ENCODE data around the gene ROR2. TPM values are rescaled to one million over a fixed set of nuclear protein-coding genes. Genes with fewer than 3 reads are reported as not detected.

The ROR2 gene
- polyA plus RNA-seq, 2 donors = 1.7 to 3.6 TPM

GRCh38 chr9:91783411-91783810 lies 166.6 kb downstream of the ROR2 start:
- 59 to 64% methylated on average over 6 of the region's 6 CpGs for WGBS, 2 donors
- H3K27ac ChIP-seq (ENCODE audit: low read depth in 2 of 2, low read length in 1 of 2) = peak overlapping the region in 1 of 2 donors; percentile 23
- H3K9me3 ChIP-seq (ENCODE audit: control insufficient read depth in 2 of 2, insufficient read depth in 1 of 2, low read depth in 1 of 2, low read length in 1 of 2) = no peaks in the 10 kb centered on the region
- no peaks in the 10 kb centered on the region for H3K36me3 ChIP-seq (ENCODE audit: control insufficient read depth in 2 of 2, insufficient read depth in 2 of 2, low read length in 1 of 2)
- H3K4me1 ChIP-seq (ENCODE audit: control insufficient read depth in 2 of 2, insufficient read depth in 2 of 2, low read length in 1 of 2) = no peaks in the 10 kb centered on the region
- H3K27me3 ChIP-seq (ENCODE audit: control insufficient read depth in 1 of 2, insufficient read depth in 2 of 2, low read length in 2 of 2) = no peaks in the 10 kb centered on the region
- H3K4me3 ChIP-seq (ENCODE audit: low read depth in 1 of 2, low read length in 2 of 2) = no peak overlapping the region

GRCh38 chr9:91782708-91783214 lies 167.3 kb downstream of the ROR2 start:
- 85 to 86% methylated on average over 5 of the region's 5 CpGs for WGBS, 2 donors
- Histone ChIP-seq H3K27ac (ENCODE audit: low read depth in 2 of 2, low read length in 1 of 2) (no peak overlapping the region), H3K27me3 (ENCODE audit: control insufficient read depth in 1 of 2, insufficient read depth in 2 of 2, low read length in 2 of 2) (no peaks in the 10 kb centered on the region)

GRCh38 chr9:91781906-91782305 lies 168.1 kb downstream of the ROR2 start:
- 83 to 90% methylated on average over 3 of the region's 3 CpGs for WGBS, 2 donors
- Histone ChIP-seq H3K4me3 (ENCODE audit: low read depth in 1 of 2, low read length in 2 of 2) (no peak overlapping the region), H3K4me1 (ENCODE audit: control insufficient read depth in 2 of 2, insufficient read depth in 2 of 2, low read length in 1 of 2) (peaks cover 0 to 3% of the 10 kb centered on the region in 2 donors), H3K27ac (ENCODE audit: low read depth in 2 of 2, low read length in 1 of 2) (peak overlapping the region in 1 of 2 donors; percentile 26), H3K27me3 (ENCODE audit: control insufficient read depth in 1 of 2, insufficient read depth in 2 of 2, low read length in 2 of 2) (no peaks in the 10 kb centered on the region), H3K9me3 (ENCODE audit: control insufficient read depth in 2 of 2, insufficient read depth in 1 of 2, low read depth in 1 of 2, low read length in 1 of 2) (no peaks in the 10 kb centered on the region), H3K36me3 (ENCODE audit: control insufficient read depth in 2 of 2, insufficient read depth in 2 of 2, low read length in 1 of 2) (no peaks in the 10 kb centered on the region)

More at GRCh38 chr9:91782708-91783214, 167.3 kb downstream of the ROR2 start:
- H3K9me3 ChIP-seq (ENCODE audit: control insufficient read depth in 2 of 2, insufficient read depth in 1 of 2, low read depth in 1 of 2, low read length in 1 of 2) = no peaks in the 10 kb centered on the region
- H3K4me3 ChIP-seq (ENCODE audit: low read depth in 1 of 2, low read length in 2 of 2) = no peak overlapping the region
- H3K36me3 ChIP-seq (ENCODE audit: control insufficient read depth in 2 of 2, insufficient read depth in 2 of 2, low read length in 1 of 2) = no peaks in the 10 kb centered on the region
- H3K4me1 ChIP-seq (ENCODE audit: control insufficient read depth in 2 of 2, insufficient read depth in 2 of 2, low read length in 1 of 2) = peaks cover 0 to 3% of the 10 kb centered on the region in 2 donors

GRCh38 chr9:91781116-91781515 lies 168.9 kb downstream of the ROR2 start:
- Histone ChIP-seq H3K9me3 (ENCODE audit: control insufficient read depth in 2 of 2, insufficient read depth in 1 of 2, low read depth in 1 of 2, low read length in 1 of 2) (no peaks in the 10 kb centered on the region), H3K36me3 (ENCODE audit: control insufficient read depth in 2 of 2, insufficient read depth in 2 of 2, low read length in 1 of 2) (no peaks in the 10 kb centered on the region), H3K27me3 (ENCODE audit: control insufficient read depth in 1 of 2, insufficient read depth in 2 of 2, low read length in 2 of 2) (no peaks in the 10 kb centered on the region), H3K27ac (ENCODE audit: low read depth in 2 of 2, low read length in 1 of 2) (no peak overlapping the region), H3K4me1 (ENCODE audit: control insufficient read depth in 2 of 2, insufficient read depth in 2 of 2, low read length in 1 of 2) (peaks cover 0 to 3% of the 10 kb centered on the region in 2 donors), H3K4me3 (ENCODE audit: low read depth in 1 of 2, low read length in 2 of 2) (no peak overlapping the region)
- 80 to 84% methylated on average over 10 of the region's 10 CpGs for WGBS, 2 donors

GRCh38 chr9:91778031-91778430 lies 172.0 kb downstream of the ROR2 start:
- H3K27ac ChIP-seq (ENCODE audit: low read depth in 2 of 2, low read length in 1 of 2) = no peak overlapping the region
- H3K36me3 ChIP-seq (ENCODE audit: control insufficient read depth in 2 of 2, insufficient read depth in 2 of 2, low read length in 1 of 2) = no peaks in the 10 kb centered on the region
- no peaks in the 10 kb centered on the region for H3K27me3 ChIP-seq (ENCODE audit: control insufficient read depth in 1 of 2, insufficient read depth in 2 of 2, low read length in 2 of 2)
- peaks cover 0 to 4% of the 10 kb centered on the region in 2 donors for H3K4me1 ChIP-seq (ENCODE audit: control insufficient read depth in 2 of 2, insufficient read depth in 2 of 2, low read length in 1 of 2)
- WGBS, 2 donors = 94 to 96% methylated on average over 10 of the region's 10 CpGs
- H3K9me3 ChIP-seq (ENCODE audit: control insufficient read depth in 2 of 2, insufficient read depth in 1 of 2, low read depth in 1 of 2, low read length in 1 of 2) = no peaks in the 10 kb centered on the region
- H3K4me3 ChIP-seq (ENCODE audit: low read depth in 1 of 2, low read length in 2 of 2) = no peak overlapping the region

GRCh38 chr9:91777292-91777830 lies 172.7 kb downstream of the ROR2 start:
- Histone ChIP-seq H3K4me3 (ENCODE audit: low read depth in 1 of 2, low read length in 2 of 2) (no peak overlapping the region), H3K4me1 (ENCODE audit: control insufficient read depth in 2 of 2, insufficient read depth in 2 of 2, low read length in 1 of 2) (peaks cover 0 to 6% of the 10 kb centered on the region in 2 donors), H3K27ac (ENCODE audit: low read depth in 2 of 2, low read length in 1 of 2) (no peak overlapping the region), H3K9me3 (ENCODE audit: control insufficient read depth in 2 of 2, insufficient read depth in 1 of 2, low read depth in 1 of 2, low read length in 1 of 2) (no peaks in the 10 kb centered on the region), H3K36me3 (ENCODE audit: control insufficient read depth in 2 of 2, insufficient read depth in 2 of 2, low read length in 1 of 2) (no peaks in the 10 kb centered on the region), H3K27me3 (ENCODE audit: control insufficient read depth in 1 of 2, insufficient read depth in 2 of 2, low read length in 2 of 2) (no peaks in the 10 kb centered on the region)
- 59 to 74% methylated on average over 4 of the region's 4 CpGs for WGBS, 2 donors

- peaks cover 3 to 9% of the 10 kb centered on the region in 2 donors for H3K4me1 ChIP-seq (ENCODE audit: control insufficient read depth in 2 of 2, insufficient read depth in 2 of 2, low read length in 1 of 2)
- WGBS, 2 donors = 58 to 62% methylated on average over 6 of the region's 6 CpGs
- no peaks in the 10 kb centered on the region for H3K36me3 ChIP-seq (ENCODE audit: control insufficient read depth in 2 of 2, insufficient read depth in 2 of 2, low read length in 1 of 2)
- H3K27ac ChIP-seq (ENCODE audit: low read depth in 2 of 2, low read length in 1 of 2) = no peak overlapping the region
- no peaks in the 10 kb centered on the region for H3K27me3 ChIP-seq (ENCODE audit: control insufficient read depth in 1 of 2, insufficient read depth in 2 of 2, low read length in 2 of 2)
- no peak overlapping the region for H3K4me3 ChIP-seq (ENCODE audit: low read depth in 1 of 2, low read length in 2 of 2)
- no peaks in the 10 kb centered on the region for H3K9me3 ChIP-seq (ENCODE audit: control insufficient read depth in 2 of 2, insufficient read depth in 1 of 2, low read depth in 1 of 2, low read length in 1 of 2)
These were observed 173.4 kb downstream of the ROR2 start for GRCh38 chr9:91776409-91777291.

- H3K36me3 ChIP-seq (ENCODE audit: control insufficient read depth in 2 of 2, insufficient read depth in 2 of 2, low read length in 1 of 2) = no peaks in the 10 kb centered on the region
- 17 to 33% methylated on average over 4 of the region's 4 CpGs for WGBS, 2 donors
These were observed 174.4 kb downstream of the ROR2 start for GRCh38 chr9:91775708-91776028.

GRCh38 chr9:91775011-91775707 lies 174.9 kb downstream of the ROR2 start:
- Histone ChIP-seq H3K9me3 (ENCODE audit: control insufficient read depth in 2 of 2, insufficient read depth in 1 of 2, low read depth in 1 of 2, low read length in 1 of 2) (no peaks in the 10 kb centered on the region), H3K4me1 (ENCODE audit: control insufficient read depth in 2 of 2, insufficient read depth in 2 of 2, low read length in 1 of 2) (peaks cover 5 to 15% of the 10 kb centered on the region in 2 donors), H3K36me3 (ENCODE audit: control insufficient read depth in 2 of 2, insufficient read depth in 2 of 2, low read length in 1 of 2) (no peaks in the 10 kb centered on the region), H3K27me3 (ENCODE audit: control insufficient read depth in 1 of 2, insufficient read depth in 2 of 2, low read length in 2 of 2) (no peaks in the 10 kb centered on the region), H3K27ac (ENCODE audit: low read depth in 2 of 2, low read length in 1 of 2) (no peak overlapping the region), H3K4me3 (ENCODE audit: low read depth in 1 of 2, low read length in 2 of 2) (no peak overlapping the region)
- WGBS, 2 donors = 72 to 75% methylated on average over 9 of the region's 9 CpGs

More at GRCh38 chr9:91775708-91776028, 174.4 kb downstream of the ROR2 start:
- Histone ChIP-seq H3K9me3 (ENCODE audit: control insufficient read depth in 2 of 2, insufficient read depth in 1 of 2, low read depth in 1 of 2, low read length in 1 of 2) (no peaks in the 10 kb centered on the region), H3K4me1 (ENCODE audit: control insufficient read depth in 2 of 2, insufficient read depth in 2 of 2, low read length in 1 of 2) (peaks cover 5 to 11% of the 10 kb centered on the region in 2 donors), H3K27ac (ENCODE audit: low read depth in 2 of 2, low read length in 1 of 2) (no peak overlapping the region), H3K27me3 (ENCODE audit: control insufficient read depth in 1 of 2, insufficient read depth in 2 of 2, low read length in 2 of 2) (no peaks in the 10 kb centered on the region), H3K4me3 (ENCODE audit: low read depth in 1 of 2, low read length in 2 of 2) (no peak overlapping the region)
